GM06990 (cell line): ENCODE results near the gene VTI1A.

Source experiments
- DNase-seq: peaks from one replicate; pipeline ENCODE4 v3.0.0-alpha.2; 2011; ENCODE audit not compliant: insufficient read length; ENCODE audit errors: extremely low read depth
- H3K27me3 ChIP-seq: replicated peaks from 2 replicates; pipeline ENCODE4 v1.6.0; 2011; ENCODE audit warnings: low read length; ENCODE audit not compliant: control insufficient read depth, insufficient read depth
- H3K36me3 ChIP-seq: 2 replicates; pipeline ENCODE4 v1.5.1; 2011; ENCODE audit warnings: low read length; ENCODE audit not compliant: control insufficient read depth, insufficient read depth
- H3K4me3 ChIP-seq: replicated peaks from 2 replicates; pipeline ENCODE4 v1.5.1; 2011; ENCODE audit warnings: low read depth, mild to moderate bottlenecking, control low read depth, low read length
- TF ChIP-seq, protein P1 (sequence below): IDR thresholded peaks from 2 replicates; pipeline ENCODE4 v1.5.1; 2011; ENCODE audit warnings: low read length, control low read depth, mild to moderate bottlenecking, inconsistent platforms; ENCODE audit not compliant: insufficient read depth, poor library complexity, severe bottlenecking

VTI1A gene

DNA sequence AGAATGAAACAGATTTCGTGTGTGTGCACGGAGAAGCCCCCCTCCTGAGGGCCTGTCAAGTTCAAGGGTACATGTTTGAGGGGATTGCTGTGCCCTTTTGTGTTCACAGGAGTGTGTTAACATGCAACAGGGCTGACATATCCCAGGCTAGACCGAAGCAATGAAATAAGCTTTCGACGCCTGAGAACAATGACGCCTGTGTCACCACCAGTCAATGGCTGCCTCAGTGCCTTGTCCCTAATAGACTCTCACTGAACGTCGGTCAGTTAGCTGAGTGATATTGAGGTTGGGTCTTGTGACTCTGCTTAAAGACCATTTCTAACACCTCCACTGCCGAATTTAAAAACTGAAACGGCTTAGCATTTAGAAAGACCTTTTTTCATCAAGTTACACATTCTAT is 327.8 kb downstream of the VTI1A start:
- TF ChIP-seq, protein P1, sequence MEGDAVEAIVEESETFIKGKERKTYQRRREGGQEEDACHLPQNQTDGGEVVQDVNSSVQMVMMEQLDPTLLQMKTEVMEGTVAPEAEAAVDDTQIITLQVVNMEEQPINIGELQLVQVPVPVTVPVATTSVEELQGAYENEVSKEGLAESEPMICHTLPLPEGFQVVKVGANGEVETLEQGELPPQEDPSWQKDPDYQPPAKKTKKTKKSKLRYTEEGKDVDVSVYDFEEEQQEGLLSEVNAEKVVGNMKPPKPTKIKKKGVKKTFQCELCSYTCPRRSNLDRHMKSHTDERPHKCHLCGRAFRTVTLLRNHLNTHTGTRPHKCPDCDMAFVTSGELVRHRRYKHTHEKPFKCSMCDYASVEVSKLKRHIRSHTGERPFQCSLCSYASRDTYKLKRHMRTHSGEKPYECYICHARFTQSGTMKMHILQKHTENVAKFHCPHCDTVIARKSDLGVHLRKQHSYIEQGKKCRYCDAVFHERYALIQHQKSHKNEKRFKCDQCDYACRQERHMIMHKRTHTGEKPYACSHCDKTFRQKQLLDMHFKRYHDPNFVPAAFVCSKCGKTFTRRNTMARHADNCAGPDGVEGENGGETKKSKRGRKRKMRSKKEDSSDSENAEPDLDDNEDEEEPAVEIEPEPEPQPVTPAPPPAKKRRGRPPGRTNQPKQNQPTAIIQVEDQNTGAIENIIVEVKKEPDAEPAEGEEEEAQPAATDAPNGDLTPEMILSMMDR: no peak
- no peaks in the 10 kb centered on the region for H3K36me3 ChIP-seq
- no peaks in the 10 kb centered on the region for H3K27me3 ChIP-seq
- DNase-seq: no peak
- no peak overlapping the region for H3K4me3 ChIP-seq

DNA sequence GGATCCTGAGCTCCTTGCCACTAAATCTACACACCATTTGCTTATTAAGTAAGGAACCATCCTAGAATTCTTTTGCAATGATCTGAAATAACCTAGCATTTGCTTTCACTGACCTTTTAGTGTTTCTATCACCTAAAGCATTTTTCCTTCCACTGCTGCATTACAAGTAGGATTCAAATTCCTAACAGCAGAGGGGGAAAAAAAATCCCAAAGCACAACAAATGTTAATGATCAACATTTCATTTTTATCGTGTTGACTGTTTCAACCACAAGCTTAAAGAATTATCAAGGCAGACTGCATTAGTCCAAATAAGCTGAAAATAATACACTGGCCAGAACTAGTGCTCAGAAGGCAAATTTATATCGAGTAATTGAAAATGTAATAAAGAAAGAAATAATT is 328.4 kb downstream of the VTI1A start:
- Histone ChIP-seq H3K27me3 (no peaks in the 10 kb centered on the region), H3K36me3 (no peaks in the 10 kb centered on the region), H3K4me3 (no peak overlapping the region)
- no peak for DNase-seq
- TF ChIP-seq, protein P1: no peak

DNA sequence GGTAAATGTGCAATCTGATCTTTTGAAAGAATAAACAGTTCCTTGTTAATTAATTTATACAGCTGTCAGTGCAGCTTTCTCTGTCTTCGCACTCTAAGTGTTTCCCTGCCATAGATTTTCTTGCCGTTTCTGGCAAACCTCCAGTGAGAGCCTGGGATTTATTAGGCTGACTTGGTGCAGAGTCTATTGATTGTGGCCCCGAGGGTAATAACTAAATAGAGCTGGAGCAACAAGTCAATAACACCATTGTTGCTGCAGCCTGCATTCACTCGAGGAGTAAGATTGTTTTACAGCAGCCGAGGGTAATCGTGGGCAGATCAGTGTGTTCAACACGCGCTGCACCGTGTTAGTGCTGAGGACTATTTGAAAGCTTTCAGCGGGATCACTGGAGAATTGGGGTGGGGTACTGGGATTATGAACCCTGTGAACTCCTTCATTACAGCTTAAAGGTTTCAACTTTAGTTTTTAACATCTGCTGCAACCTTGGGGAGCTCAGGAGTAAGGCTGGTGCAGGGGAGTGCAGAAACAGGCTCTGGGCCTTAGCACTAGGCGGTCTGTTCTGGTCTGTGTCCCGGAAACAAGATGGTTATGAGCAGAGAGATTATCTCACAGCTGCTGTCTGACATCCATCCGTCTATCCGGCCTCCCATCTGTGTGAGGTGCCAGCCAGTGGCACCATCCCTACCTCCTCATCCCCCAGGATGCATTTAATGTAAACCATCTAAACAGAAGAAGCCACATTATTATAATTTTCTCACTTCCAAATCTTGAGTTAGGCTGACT is 329.1 kb downstream of the VTI1A start:
- no peak for DNase-seq
- H3K27me3 ChIP-seq: no peaks in the 10 kb centered on the region
- TF ChIP-seq, protein P1: no peak
- no peak overlapping the region for H3K4me3 ChIP-seq
- no peaks in the 10 kb centered on the region for H3K36me3 ChIP-seq

DNA sequence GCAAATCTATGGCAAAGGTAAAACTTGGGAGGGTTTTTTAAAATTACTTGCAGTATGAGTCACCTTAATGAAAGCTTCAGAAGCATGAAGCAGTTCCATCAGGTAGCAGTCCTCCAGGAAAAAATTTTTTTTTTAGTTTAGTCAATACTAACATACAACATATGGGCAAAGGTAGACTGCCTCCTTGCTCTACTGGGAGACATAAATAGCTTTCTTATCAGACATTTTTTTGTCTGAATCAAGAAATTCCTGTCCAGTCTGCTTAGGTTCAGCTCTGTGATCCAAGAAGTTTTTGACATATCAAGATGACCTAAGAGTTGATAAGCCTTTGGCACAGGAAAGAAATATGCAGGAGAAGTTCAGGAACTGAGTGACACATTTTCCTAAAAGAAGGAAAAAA is 331.6 kb downstream of the VTI1A start:
- no peaks in the 10 kb centered on the region for H3K27me3 ChIP-seq
- no peak overlapping the region for H3K4me3 ChIP-seq
- no peaks in the 10 kb centered on the region for H3K36me3 ChIP-seq
- no peak for DNase-seq
- TF ChIP-seq, protein P1: no peak

DNA sequence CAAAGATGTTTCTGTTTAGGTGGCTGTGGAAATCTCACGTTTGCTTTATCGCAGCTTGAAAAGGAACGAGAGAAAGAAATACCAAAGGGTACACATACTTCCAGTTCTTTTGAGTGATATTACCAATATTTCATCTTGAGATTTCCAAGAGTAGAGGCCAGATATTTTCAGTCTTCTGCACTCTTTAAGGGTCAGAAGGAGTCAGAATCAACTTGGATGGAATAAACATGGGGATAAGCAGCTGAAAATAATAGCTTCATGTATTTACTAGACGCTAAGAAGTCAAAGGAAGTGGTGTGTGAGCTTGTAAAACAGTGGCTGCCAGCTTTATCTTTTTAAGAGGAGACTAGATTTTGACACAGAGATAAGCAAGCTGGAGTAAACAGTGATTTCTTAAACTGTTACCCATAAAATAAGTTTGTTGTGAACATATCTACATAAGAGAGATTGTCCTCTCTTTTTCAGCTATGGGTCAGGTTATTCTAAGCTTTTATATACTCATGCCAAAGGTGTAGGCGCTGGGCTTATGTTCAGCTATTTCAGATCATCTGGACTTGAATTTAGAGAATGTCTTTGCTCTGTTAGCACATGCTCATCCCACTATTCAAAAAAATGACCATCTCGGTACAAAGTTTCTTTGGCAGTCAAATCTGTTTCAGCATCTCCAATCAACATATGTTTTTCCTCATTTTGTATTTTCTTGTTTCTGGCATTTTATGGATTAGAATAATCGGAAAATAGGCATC is 332.2 kb downstream of the VTI1A start:
- Histone ChIP-seq H3K36me3 (no peaks in the 10 kb centered on the region), H3K4me3 (no peak overlapping the region), H3K27me3 (no peaks in the 10 kb centered on the region)
- DNase-seq: no peak
- TF ChIP-seq, protein P1: no peak
